IMR-90 (cell line): ENCODE results near the gene VNN1.

Source experiments
- CTCF ChIP-seq: conservative IDR thresholded peaks from 2 replicates; pipeline ENCODE4 v1.5.1; 2012; ENCODE audit warnings: mild to moderate bottlenecking, low read depth, low read length, improper control_type of control experiment
- RCOR1 ChIP-seq: IDR thresholded peaks from 2 replicates; pipeline ENCODE4 v1.6.1; 2012; ENCODE audit warnings: mild to moderate bottlenecking, low read length, improper control_type of control experiment; ENCODE audit not compliant: insufficient replicate concordance

DNA sequence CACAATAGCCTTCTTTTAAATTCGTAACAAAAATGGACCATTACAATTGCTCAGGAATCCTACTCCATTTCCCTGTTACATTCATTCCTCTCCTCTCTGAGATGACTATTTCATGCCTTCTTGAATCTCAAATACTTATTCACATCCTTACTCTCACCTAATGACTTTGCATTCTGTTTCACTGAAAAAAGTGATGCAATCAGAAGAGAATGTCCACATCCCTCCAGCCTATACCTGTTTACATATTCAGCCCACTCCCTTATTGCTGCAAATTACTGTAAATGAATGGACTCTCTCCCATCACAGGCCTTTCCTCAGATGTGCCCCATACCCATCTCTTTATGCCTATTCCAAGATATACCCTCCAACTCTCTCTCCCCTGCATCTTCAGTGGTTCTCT lies 63.4 kb downstream of the VNN1 start:
- TF ChIP-seq CTCF (no peak), RCOR1 (no peak)
